Measurements from ENCODE around the gene SUPT6H.

Gene SUPT6H

DNA sequence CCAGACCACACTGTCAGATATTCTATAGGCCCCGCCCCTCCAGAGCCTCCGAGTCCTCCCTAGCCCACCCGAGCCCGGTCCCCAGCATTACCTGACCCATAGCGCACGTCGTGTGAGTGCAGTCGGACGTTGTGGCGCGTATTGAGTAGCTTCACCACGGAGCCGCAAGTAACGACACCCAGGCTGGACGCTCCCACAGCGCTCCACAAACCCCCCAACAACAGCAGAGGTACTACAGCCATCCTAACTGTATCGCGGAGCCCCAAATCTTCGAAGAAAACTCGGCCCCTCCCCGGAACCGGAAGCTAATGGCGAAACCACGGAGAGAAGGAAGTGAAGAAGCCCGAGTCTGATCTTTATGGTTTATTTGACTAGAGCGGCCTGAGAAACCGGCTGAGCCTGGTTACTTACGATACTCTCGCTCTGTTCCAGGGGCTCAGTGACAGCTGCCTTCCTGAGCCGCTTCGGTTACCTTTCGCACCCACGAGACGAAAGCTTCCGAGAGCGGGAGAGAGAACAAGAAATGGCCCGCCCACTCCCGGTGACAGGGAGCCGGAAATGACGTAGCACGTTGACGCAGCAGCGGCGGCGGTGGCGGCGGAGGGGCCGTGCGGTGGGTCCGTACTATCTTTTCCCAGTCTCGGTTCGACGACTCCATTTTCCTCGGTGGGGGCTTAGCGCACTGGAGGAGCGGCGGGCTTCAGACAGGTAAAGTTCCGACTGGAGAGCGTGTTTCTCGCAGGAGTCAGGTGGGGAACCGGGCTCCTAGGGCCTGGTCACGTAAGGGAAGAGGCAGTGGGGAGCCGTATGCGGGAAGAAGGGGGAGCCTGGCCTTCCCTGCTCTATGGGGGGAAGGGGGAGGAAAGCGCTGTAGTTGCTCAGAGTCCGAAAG, at the start of gene SUPT6H, which contains the start of gene SDF2:
Gene SUPT6H (plus strand): TSS at position 571 of the 892 bp plus-strand sequence. CDS start 11,197 bp downstream, outside the sequence.
Gene SDF2 (minus strand): TSS at position 272 of the 892 bp plus-strand sequence. CDS start 30 bp downstream, at position 242.
- peak; percentile 49 to 97 (median 92) for DNase-seq

DNA sequence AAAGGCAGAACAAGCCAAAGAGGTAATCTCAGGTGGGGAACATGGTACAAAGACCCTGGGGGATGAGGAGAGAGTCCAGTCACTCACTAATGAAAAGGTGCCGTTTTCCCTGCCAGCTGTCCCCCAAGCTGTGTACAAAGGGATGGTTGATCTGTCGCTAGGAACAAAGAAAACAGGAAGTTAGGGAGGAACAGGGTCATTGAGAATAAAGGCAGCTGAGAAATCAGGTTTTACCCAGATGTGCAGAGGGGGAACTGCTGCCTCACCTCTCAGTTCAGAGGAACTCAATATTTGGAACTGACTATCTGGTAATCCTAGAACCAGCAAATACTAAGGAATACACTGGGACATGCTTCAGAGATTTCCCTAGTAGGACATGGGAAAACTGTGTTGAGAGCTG, 49.5 kb upstream of the SUPT6H start:
- no peak for DNase-seq

DNA sequence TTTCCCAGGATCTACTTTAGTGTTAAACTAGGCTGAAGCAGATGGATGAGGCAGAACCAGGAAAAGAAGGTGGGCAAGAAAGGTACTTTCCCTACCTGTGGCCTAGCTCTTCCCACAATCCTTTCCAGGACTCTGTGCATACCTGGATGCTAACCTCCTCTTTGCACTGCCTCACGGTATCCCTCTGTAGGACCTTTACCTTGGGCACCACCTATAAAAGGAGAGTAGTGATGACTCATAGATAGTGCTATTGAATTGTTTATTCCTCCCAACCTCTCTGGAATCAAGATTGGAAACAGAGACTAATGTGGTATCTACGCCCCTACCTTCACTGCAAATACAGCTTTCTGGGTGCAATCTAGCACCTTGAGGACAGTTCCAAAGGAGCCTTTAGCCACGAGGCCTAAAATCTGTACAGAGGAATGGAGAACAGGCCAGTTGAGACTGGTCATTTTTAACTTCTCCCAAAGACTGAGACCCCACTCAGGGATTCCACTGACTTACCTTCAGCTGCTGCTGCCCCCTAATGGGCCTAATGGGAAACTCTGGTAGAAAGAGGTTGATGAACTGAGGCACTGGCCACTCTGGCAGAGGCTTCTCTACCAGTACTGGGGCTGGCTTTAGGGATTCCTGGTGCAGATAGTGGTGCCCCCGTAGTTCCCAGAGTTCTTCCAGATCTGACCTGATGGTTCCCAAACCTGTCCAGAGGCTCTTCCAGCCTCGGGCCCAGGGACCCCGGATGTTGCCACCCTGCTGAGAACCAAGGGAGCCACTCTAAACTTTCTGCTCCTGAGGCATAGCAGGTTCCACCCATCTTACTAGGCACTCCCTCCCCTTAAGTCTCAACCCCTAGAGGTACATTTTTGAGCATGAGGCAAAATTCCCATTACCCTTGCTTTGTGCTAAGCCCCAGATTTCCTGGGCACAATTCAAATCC, 48.8 kb upstream of the SUPT6H start:
- peak in 6 of 14 donors; percentile 1 to 16 (median 12) for DNase-seq

DNA sequence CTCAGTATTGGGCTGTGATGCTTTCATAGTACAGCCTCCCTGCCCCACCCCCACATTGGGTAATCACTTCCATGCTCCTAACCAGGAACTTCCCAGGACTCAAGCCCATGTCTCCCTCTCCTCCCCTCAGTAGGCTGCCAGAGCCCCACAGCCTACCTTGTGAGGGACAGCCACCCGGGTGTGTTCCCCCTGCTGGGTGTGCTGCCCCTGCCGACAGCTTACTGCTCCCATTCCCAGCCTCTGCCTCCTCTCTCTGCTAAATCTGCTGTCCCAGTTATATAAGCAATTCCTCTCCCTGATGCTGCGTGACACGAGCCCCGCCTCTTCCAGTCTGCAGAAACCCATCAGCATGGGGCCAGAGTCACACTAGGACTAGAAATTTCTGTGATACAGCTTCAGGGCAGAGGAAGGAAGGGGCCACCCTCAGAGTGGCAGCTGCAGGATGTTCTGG, 48.0 kb upstream of the SUPT6H start, which contains the start of gene RSKR:
Gene RSKR (minus strand): TSS at position 255 of the 451 bp plus-strand sequence. CDS start 24 bp downstream, at position 231.
- DNase-seq, result peak in 2 of 14 donors; percentile 7 to 20

DNA sequence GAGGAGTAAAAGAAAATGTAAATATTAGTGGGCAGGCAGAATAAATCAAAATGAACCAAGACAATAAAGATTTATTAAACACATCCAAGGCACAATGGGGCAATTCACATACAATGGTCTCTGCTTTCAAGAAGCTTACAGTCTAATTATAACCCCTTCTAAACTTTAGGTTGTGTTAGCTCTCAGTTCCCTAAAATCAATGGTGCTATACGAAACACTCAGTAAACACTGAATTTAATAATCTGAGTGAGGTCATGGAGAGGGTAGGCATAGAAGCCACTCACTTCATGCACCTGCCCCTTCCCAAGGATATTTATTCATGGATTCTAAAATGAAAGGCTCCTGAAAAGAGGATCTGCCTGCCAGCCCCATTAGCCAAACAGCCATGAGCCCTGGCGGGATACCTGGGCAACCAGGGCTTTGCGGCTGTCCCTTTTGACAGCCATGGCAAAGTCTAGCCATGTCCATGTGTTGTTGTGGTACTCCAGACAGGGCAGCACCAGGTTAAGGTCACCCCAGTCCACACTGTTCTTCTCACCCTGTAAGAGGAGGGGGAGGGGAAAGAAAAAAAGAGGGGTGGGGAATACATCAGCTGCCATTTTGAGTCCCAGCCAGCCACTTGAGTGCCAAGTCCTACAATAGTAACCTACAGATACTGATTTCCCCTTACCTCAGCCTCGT, 46.6 kb upstream of the SUPT6H start:
- DNase-seq, result no peak

DNA sequence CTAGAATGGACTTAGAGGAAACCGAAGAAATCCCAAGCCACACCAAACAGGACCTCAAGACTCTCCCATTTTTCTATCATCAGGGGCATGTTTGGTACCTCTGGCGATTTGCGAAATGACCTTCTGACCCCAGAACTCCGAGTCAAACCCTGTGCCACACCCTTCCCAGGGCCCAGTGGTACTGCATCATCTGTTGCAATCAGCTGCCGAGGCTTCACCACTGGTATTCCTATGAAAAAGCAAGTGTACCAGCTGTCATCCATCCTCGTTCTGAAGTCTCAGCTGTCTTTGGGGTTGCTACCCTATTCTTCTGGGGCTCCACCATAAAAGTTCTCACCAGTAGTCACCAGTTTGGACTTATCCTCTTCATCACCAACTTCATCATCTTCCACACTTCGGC, 45.7 kb upstream of the SUPT6H start:
- no peak for DNase-seq

DNA sequence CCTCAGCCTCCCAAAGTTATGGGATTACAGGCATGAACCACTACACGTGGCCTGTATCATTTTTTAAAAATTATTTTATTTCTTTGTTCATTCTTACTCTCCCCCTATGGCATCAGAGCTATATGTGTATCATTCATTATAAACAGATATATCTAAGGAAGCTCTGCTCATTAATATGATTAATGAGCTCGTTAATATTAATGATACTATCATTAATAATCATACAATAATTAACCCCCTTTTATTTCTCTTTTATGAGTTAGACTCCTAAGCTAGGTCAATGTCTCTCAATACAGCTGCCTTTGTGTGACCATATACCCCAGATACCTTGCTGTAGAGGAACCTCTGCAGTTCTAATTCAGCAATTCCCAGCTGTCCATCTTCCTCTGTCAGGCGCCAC, 43.5 kb upstream of the SUPT6H start:
- DNase-seq, result no peak

DNA sequence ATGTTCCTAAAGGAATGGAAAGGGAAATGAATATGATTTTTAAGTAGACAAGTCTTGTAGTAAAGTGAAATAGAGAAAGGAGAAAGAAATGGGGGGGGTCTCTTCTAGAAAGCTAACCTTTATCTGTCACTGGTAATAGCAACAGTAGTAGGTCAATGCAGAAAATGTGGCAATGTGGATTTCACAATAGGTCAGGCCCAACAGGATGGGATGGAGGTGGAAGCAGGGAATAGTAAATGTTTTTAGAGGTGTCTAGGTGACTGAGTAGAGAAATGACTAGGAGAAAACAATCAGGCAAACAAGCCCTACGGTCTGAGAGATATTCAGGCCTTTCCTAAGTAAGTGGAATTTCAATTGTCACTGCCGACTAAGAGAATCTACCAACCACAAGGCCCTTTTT, 42.0 kb upstream of the SUPT6H start:
- DNase-seq, result no peak

DNA sequence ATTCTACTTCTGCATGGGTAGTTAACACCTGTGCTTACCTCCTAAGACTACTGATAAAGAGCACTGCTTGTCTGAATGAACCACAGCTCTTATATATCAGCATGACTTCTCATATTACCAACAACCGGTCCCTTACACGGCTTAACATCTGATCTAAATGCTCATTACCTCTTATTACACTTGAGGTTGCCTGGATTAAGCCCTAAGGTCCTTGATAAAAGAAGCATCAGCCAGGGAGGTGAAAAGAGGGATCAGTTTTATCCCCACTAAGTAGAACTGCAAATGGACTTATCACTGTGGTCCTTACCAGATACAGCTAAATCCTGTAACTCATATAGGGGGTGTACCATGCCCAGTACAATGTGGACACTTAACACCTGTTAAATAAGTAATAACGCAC, 39.8 kb upstream of the SUPT6H start:
- DNase-seq, result no peak

DNA sequence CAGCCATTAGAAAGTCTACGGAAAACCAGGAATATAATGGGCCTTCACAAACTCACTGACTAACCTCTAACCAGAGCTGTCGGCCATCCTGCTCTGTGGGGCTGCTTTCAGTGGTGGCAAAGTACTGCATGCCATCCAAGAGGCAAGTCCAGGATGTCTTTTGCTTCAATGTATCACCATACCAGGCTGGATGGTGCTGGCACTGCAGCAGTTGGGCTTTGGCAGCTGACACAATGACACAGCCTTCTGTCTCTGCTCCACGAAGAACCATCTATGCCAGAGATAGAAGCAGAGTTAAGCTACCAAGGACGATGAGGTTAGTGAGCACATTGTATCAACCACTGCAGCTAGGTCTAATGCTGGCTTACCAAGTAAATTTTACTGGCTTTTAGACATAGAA, 38.3 kb upstream of the SUPT6H start:
- no peak for DNase-seq

DNA sequence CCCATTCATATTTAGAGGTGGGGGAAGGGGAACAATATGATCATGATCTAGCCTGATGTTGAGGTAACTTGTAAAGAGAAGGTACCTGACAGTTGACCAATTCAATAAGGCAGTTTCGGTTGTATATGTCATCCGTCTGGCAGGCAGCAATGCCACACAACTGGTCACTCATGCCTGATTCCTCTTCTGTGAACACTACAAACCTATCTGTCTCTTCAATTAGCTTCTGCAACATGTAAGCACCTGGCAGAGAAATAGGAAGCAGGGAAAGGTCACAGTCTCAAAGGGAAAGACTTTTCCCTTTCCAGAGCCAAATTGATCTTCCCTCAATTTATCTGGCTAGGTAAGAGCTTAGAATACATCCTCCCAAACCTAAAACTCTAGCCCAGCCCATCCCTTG, 37.9 kb upstream of the SUPT6H start:
- no peak for DNase-seq

DNA sequence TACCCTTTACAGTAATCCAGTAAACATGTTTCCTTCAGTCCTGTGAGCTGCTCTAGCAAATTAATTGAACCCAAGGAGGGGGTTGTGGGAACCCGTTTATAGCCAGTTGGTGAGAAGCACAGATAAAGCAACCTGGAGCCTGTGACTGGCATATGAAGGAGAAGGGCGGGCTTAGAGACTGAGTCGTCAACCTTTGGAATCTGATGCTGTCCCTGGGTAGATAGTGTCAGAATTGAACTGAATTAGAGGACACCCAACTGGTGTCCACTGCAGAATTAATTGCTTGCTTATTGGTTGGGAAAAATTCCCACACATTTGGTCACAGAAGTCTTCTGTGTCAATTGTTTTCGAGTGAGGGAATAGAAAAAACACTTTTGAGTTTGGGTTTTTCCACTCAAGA, 35.2 kb upstream of the SUPT6H start:
- DNase-seq, result no peak

DNA sequence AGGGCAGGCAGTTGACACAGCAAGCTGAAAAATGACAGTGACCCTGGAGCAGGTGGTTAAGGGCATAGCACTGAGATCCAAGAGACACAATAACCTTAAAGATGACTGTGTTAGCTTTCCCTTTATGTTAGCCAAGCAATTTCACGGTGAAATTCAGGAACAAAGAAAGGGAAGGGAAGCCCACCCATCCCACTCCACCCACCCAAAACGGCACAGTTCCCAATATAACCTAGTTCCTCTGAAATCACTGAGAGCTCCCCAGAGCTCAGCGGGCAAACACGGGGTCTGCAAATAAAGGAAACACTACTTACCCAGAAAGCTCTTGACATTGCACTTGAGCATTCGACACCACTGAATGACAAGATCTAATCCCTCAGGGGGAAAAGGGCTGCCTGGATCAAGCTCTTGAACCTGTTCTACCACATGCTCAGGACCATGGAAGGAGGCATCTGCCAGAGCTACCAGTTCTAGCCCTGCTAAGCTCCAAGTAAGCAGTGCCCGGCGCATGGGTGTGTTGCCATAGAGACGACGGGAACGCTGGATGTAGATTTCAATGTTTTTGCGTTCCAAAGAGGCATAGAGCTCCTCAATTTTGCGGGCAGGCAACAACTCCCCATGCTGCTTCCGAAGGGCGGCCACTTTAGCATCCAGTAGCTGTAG, 27.7 kb upstream of the SUPT6H start:
- no peak for DNase-seq

DNA sequence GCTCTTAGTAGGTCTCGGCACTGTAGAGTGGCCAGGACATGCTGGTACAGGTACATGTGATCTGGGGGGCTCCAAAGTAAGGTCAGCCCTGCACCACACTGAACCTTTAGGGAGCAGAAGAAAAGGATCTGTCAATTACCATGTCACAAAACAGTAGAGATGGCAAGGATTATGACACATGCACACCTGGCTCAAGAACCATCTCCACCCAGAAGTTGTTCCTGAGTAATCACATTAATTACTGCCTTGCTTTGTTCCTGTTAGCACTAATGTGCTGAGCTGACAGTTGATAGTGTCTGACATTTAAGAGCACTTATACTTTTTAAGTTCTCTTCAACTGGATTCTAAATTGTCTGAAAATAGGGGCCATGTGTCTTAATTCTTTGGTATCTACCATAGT, 26.5 kb upstream of the SUPT6H start:
- DNase-seq, result no peak

DNA sequence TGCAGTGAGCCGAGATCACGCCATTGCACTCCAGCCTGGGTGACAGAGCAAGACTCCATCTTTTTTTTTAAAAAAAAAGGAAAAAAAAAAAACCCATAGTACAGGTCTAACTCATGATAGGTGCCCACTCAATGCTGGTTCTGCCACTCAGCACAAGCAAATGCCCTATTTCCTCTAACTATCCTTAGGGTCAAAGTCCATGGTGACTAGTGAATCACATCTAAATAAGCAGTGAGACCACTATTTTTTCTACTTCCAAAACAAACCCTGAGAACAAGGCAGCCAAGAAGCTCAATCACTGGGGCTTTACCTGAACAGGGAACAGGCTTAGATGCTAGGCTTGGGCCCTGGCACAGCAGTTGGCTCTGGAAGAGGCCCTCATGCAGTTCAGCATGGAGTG, 20.4 kb upstream of the SUPT6H start:
- DNase-seq, result no peak

DNA sequence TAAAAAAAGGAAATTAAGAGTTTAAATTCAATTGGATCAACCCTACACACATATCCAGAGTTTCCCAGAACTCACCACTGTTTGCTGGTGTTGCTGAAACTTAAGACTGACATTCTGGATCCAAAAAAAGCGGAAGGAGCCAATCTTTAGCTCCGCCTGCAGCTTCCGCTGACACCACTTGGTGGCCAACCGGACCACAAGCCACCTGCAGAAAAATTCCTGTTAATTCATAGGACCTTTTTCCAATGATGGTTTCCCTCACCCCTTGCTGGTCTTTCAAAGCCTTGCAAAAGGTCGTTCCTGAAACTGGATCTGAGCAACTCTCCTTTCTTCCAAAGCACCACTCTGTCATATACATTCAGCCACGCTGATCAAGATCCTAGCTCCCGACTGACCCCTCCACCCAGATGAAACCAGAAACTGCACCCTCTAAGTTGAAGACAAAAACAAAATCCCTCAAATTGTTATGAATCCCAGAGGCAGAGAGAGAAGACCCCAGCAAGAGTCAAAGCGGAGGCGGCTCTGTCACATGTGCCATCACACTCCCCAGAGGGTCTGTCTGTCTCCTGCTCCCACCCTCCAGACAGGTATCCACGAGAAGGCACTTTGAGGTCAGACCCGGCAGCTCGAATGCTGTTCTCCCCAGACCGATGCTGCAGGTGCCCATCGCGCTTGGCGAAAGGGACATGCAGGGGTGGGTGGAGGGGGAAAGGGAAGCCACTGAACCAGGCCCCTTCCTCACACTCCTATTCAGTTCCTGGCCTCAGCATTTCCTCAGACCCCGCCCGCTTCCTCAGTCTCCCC, 17.8 kb upstream of the SUPT6H start:
- peak in 9 of 14 donors; percentile 6 to 42 (median 14) for DNase-seq

DNA sequence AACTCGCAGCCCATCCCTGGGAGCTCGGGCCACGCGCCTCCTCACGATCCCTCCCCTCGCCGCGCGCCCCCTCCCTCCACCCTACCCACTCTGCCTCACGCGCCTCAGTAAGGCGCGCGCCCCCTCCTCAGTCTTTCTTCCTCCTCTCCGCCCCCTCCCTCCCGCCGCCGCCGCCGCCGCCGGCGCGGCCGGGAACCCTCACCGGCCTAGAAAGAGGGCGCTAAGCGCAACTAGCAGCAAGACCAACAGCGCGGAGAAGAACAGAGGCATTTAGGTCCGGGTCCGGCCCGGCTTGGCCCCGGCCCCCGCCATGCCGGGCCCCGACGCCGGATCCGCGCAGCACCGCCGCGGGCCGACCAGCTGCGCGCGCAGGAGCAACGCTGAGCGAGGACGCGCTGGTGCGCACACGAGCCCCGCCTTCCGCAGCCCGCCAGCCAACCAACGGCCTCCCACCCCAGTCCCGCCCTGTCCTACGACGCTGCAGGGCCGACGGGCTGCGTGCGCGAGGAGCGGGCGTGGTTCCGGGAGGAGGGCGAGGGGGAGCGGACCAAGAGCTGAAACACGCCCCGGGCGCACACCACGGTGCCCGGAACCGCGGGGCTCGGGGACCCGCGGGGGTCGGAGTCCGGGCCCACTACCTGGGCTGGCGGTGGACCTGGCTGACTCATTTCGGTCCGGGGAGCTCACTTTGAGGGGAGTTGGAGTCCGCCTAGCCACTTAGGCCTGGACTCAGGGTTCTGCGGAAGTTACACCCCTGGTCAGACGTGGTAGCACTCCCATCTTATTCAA, 17.0 kb upstream of the SUPT6H start, which contains the start of gene BLTP2:
Gene BLTP2 (minus strand): TSS at position 372 of the 789 bp plus-strand sequence. CDS start 102 bp downstream, at position 270.
- DNase-seq, result peak; percentile 67 to 95 (median 90)

DNA sequence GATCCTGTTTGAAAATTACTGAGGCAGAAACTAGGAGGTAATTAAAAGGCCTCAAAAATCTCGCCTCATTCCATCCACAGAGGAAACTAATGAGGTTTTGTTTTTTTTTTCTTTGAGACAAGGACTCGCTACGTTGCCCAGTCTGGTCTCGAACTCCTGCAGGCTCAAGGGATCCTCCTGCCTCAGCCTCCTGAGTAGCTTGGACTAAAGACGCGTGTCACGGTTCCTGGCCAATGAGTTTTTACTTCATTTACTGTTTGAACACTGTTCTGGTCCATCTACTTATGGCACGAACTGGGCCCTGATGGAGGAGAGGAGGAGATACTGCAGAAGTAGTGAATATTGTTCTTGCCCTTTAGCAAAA, 16.4 kb upstream of the SUPT6H start:
- no peak for DNase-seq

DNA sequence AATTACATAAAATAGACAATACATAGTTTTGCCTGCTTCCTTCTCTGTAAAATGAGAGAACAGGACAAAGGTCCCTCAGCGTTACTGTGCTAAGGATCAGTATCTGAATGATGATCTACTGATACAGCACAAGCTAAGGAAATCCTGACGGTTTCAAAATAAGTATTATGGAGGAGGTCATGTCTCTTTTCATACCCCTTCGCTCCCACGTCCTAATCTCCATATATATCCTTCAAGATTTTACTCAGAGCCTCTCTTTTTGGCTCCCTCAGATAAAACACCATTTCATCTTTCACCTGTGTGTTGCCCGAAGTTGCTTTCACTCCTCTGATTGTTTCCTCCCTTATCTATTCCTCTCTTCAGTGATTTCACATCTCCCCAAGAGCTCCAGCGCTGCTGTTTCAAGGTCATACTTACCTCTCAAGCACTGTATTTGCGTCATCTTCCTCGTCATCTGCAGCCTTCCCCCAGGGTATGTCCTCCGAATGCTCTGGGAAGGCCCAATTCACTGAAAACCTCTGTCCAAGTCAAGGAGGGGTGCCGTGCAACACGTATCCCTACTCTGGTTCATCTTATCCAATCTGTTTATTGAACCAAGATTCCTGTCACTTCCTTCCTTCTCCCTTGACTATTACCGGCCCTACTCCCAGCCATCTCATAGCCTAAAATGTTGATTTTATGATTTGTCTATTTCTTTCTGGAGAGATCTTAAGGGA, 15.8 kb upstream of the SUPT6H start:
- peak in 1 of 14 donors; percentile 6 for DNase-seq

Data from C1 segment of cervical spinal cord (tissue), 14 donors.